ENCODE results near the gene MAP3K3. TPM values are rescaled to one million over a fixed set of nuclear protein-coding genes. Genes with fewer than 3 reads are reported as not detected.

Gene MAP3K3
- total and polyA plus RNA-seq, 2 donors (not counting 1 experiment from before 2014, with no cell fraction given) = 49.1 to 74.7 TPM

- Mint-ChIP-seq H3K27ac (no peak overlapping the region), H3K27me3 (no peaks in the 10 kb centered on the region), H3K4me3 (no peak overlapping the region), H3K9me3 (ENCODE audit: insufficient read depth) (no peaks in the 10 kb centered on the region), H3K4me1 (peaks cover 51% of the 10 kb centered on the region)
- ATAC-seq (ENCODE audit: low read depth) (no peak), DNase-seq (no peak)
- no peak overlapping the region for H3K4me3 ChIP-seq (ENCODE audit: control extremely low read depth in 1 of 5, extremely low read depth in 1 of 5, insufficient read depth in 1 of 5, low read depth in 2 of 5, low read length in 4 of 5)
- H3K9ac ChIP-seq (ENCODE audit: low read length) = no peak overlapping the region
- TF ChIP-seq CTCF (IDR thresholded peaks at IDR 0.05) = no peak
- TF ChIP-seq EZH2 (IDR thresholded peaks at IDR 0.05; ENCODE audit: borderline replicate concordance, insufficient read depth, low read depth, low read length, poor library complexity, severe bottlenecking) = no peak
- H3K27me3 ChIP-seq (replicated peaks in 1 of 4; ENCODE audit: control extremely low read depth in 1 of 4, control insufficient read depth in 3 of 4, insufficient read depth in 4 of 4, low read length in 3 of 4) = no peaks in the 10 kb centered on the region
- H3K27ac ChIP-seq (ENCODE audit: low read length in 2 of 2) = no peak overlapping the region
- H3K79me2 ChIP-seq (ENCODE audit: control insufficient read depth, insufficient read depth, low read length) = peaks cover 86% of the 10 kb centered on the region
- H3K4me1 ChIP-seq (ENCODE audit: control insufficient read depth in 2 of 2, insufficient read depth in 2 of 2, low read length in 2 of 2) = peaks cover 15 to 20% of the 10 kb centered on the region in 2 donors
- WGBS (ENCODE audit: insufficient coverage) = 57% methylated on average over 1 of the region's 4 CpGs
- peaks cover 64% of the 10 kb centered on the region for H4K20me1 ChIP-seq (ENCODE audit: control insufficient read depth, insufficient read depth, low read length, poor library complexity, severe bottlenecking)
- no peak overlapping the region for H3K4me2 ChIP-seq (replicated peaks; ENCODE audit: low read depth, low read length, poor library complexity, severe bottlenecking)
- intact Hi-C loops (cut with micrococcal nuclease) = no loop called here
- ChIA-PET POLR2A (no interaction called here), CTCF (interaction anchor here (1.5 to 2.4 kb wide), 2 partner anchors 14 to 55 kb away, joined by 3 to 10 read pairs; no protein-coding TSS in a partner anchor)
- H3K36me3 ChIP-seq (replicated peaks in 1 of 2; ENCODE audit: control extremely low read depth in 1 of 2, control insufficient read depth in 1 of 2, extremely low read depth in 1 of 2, insufficient read depth in 2 of 2, low read length in 1 of 2) = peaks cover 0 to 8% of the 10 kb centered on the region in 2 experiments
- no peak overlapping the region for H2AFZ ChIP-seq (ENCODE audit: insufficient read depth, low read depth, low read length, poor library complexity, severe bottlenecking)
- no peaks in the 10 kb centered on the region for H3K9me3 ChIP-seq (ENCODE audit: control extremely low read depth in 1 of 3, control insufficient read depth in 2 of 3, insufficient read depth in 1 of 3, low read length in 2 of 3)
Observed at GRCh38 chr17:63626551-63627180, 4.4 kb downstream of the MAP3K3 start.

DNA sequence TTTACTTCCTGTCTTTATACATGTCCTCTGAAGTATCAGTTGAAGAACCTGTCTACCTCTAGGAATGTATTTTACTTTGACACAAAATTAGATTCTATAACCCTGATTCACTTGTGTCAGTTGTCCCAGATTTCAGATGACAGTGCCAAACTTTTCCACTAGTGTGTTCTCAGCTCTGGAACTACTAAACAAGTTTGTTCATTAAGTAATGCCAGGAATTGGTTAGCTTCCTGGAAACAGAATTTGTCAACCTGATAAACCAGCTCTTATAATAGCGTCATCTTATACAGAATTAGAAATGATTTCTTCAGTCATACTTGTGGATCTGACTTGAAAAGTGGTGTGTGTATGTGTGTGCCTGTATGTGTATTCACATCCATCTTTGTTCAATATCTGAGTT is 7.4 kb downstream of the MAP3K3 start:
- intact Hi-C loops (cut with micrococcal nuclease) = no loop called here
- no peak overlapping the region for H3K27ac Mint-ChIP-seq
- H3K27me3 Mint-ChIP-seq = no peaks in the 10 kb centered on the region
- peaks cover 78% of the 10 kb centered on the region for H3K79me2 ChIP-seq (ENCODE audit: control insufficient read depth, insufficient read depth, low read length)
- no peaks in the 10 kb centered on the region for H3K27me3 ChIP-seq (replicated peaks in 1 of 4; ENCODE audit: control extremely low read depth in 1 of 4, control insufficient read depth in 3 of 4, insufficient read depth in 4 of 4, low read length in 3 of 4)
- H3K27ac ChIP-seq (ENCODE audit: low read length in 2 of 2) = no peak overlapping the region
- ChIA-PET CTCF (no interaction called here), POLR2A (no interaction called here)
- no peak overlapping the region for H2AFZ ChIP-seq (ENCODE audit: insufficient read depth, low read depth, low read length, poor library complexity, severe bottlenecking)
- no peak overlapping the region for H3K9ac ChIP-seq (ENCODE audit: low read length)
- peaks cover 3 to 28% of the 10 kb centered on the region in 2 experiments for H3K36me3 ChIP-seq (replicated peaks in 1 of 2; ENCODE audit: control extremely low read depth in 1 of 2, control insufficient read depth in 1 of 2, extremely low read depth in 1 of 2, insufficient read depth in 2 of 2, low read length in 1 of 2)
- H3K4me3 ChIP-seq (ENCODE audit: control extremely low read depth in 1 of 5, extremely low read depth in 1 of 5, insufficient read depth in 1 of 5, low read depth in 2 of 5, low read length in 4 of 5) = no peak overlapping the region
- no peaks in the 10 kb centered on the region for H3K9me3 Mint-ChIP-seq (ENCODE audit: insufficient read depth)
- no CpG with 5 or more reads among the region's 1 CpG for WGBS (ENCODE audit: insufficient coverage)
- ATAC-seq (ENCODE audit: low read depth) (no peak), DNase-seq (no peak)
- peaks cover 57% of the 10 kb centered on the region for H4K20me1 ChIP-seq (ENCODE audit: control insufficient read depth, insufficient read depth, low read length, poor library complexity, severe bottlenecking)
- H3K4me3 Mint-ChIP-seq = no peak overlapping the region
- no peaks in the 10 kb centered on the region for H3K9me3 ChIP-seq (ENCODE audit: control extremely low read depth in 1 of 3, control insufficient read depth in 2 of 3, insufficient read depth in 1 of 3, low read length in 2 of 3)
- H3K4me2 ChIP-seq (replicated peaks; ENCODE audit: low read depth, low read length, poor library complexity, severe bottlenecking) = no peak overlapping the region
- peaks cover 0 to 7% of the 10 kb centered on the region in 2 donors for H3K4me1 ChIP-seq (ENCODE audit: control insufficient read depth in 2 of 2, insufficient read depth in 2 of 2, low read length in 2 of 2)
- peaks cover 39% of the 10 kb centered on the region for H3K4me1 Mint-ChIP-seq
- TF ChIP-seq CTCF (IDR thresholded peaks at IDR 0.05) (no peak), EZH2 (IDR thresholded peaks at IDR 0.05; ENCODE audit: borderline replicate concordance, insufficient read depth, low read depth, low read length, poor library complexity, severe bottlenecking) (no peak)
